ENCODE data around the gene BCAT1.
A peak's percentile ranks its signal among the peaks of the same experiment; 100 is the strongest.

Gene BCAT1, protein sequence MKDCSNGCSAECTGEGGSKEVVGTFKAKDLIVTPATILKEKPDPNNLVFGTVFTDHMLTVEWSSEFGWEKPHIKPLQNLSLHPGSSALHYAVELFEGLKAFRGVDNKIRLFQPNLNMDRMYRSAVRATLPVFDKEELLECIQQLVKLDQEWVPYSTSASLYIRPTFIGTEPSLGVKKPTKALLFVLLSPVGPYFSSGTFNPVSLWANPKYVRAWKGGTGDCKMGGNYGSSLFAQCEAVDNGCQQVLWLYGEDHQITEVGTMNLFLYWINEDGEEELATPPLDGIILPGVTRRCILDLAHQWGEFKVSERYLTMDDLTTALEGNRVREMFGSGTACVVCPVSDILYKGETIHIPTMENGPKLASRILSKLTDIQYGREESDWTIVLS

DNA sequence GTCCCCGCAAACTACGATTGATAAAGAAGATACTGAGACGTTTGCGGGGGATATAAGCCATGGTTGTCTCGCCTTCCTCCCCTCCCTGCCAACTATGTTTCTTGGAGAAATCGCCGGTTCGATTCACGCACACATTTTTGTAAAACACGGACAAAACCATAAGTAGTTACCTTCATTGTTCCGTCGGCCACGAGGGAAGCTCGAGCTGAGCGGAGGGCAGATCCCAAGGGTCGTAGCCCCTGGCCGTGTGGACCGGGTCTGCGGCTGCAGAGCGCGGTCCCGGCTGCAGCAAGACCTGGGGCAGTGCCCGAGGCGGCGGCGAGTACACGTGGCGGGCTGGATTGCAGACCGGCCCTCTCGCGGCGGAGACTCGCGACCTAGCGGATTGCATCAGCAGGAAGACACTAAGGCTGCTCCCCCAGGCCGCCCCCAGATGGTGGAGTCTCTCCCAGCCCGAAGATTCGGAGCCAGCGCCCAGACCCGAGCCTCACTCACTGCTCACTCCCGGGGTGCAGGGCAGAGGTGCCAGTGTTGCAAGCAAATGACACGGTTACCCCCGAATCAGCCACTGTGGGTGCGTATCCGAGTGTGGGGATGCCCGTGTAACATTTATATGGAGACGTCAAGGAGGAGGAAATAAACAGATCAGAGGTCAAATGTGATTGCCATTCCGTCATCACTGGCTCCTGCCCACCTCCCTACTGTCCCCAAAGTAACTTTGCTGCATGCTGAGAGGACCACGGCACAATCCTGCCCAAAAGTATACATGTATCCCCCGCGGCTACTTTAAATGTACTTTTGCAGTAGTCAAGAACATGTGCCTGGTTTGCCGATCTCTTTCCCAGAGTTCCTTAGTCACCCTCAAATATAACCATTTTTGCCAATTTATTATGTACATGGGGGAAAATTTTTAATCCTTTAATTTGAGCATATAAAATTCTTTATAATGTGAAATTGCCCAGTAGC lies at the start of gene BCAT1:
TSS of gene BCAT1 (minus strand) at position 345 of the 966 bp plus-strand sequence. CDS start at position 176, 169 bp downstream.
- DNase-seq (ENCODE audit: low spot score), result no peak

DNA sequence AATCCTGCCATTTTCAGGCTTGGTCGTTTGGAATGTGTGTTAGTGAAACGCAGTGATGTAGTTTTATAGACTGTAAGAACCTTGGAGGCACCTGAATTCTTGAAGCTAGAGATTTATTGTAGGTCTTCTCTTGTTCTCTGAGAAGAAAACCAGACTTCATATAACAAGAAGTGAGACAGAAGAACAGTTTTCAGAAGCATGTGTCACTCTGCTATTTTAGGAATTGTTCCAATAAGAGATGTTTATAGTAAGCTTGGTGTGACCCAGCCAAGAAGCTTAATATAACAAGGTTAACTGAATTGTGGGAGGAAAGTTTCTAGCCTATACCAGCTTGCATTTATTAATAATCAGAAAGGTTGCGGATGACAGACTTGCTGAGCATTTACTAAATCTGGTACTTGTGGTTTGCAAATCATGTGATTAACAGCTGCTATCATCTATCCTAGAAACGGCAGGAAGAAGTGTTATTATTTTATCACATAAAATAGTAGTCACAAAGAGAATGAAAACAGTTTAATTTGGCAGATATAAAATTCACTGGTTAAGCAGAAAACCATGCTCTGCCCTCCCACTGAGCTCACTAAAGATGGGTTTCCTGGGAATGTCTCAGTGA lies 49.2 kb upstream of the BCAT1 start:
- no peak for DNase-seq (ENCODE audit: low spot score)

DNA sequence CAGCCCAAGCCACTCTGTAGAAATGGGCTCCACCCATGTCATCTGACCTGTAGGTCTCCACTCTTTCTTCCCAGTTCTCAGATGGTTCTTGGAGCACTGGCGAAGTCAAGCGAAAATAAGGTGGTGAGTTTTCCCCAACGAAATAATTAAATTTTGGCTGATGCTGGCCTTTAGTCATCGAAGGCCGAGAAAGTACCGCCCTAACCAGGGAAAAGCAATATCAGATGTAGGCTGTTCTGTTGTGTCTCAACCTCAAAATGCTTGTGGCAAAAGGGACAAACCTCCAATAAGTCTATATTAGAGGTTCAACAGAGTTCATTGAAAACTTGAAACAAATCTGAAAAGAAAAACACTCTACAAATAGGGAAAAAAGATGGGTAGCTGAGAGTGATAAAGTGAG lies 48.6 kb upstream of the BCAT1 start:
- DNase-seq (ENCODE audit: low spot score), result no peak

DNA sequence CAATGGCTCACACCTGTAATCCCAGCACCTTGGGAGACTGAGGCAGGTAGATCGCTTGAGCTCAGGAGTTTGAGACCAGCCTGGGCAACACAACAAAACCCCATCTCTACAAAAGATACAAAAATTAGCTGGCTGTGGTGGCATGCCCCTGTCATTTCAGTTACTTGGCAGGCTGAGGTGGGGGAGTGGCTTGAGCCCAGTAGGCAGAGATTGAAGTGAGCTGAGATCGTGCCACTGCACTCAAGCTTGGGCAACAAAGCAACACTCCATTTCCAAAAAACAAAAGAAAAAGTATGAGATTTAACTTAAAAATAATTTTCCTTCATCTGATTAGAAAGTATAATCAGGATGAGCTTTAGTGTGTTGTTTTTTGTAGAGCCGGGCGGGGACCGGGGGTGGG lies 47.9 kb upstream of the BCAT1 start:
- no peak for DNase-seq (ENCODE audit: low spot score)

DNA sequence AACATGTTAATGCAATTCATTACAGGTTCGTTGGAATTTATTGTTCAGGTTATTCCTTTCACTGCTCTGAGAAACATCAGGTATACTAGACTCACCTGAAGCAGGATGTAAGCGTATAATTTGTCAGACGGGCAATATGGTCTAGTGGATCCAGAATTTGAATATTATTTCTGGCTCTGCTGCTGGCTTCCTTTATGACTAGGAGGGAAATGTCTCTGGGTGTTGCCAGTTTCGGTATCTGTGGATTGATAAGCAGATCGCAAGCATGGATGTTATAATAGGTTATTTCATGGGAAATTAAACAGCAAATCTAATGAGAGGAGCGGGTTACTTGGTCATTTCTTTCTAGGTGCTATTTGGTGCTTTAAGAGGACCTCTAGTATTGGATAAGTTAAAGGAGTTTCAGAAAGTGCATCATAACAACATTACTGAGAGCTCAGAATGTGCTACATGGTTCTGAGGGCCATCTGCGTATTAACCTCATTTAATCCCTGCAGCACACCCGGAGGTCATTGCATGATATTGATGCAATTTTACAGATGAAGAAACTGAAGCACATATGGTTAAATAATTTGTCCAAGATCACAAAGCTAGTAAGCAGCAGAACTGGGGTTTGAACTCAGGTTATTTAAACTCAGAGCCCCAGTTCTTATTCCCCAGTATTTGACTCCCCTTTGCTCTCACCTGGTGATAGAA lies 47.3 kb upstream of the BCAT1 start:
- no peak for DNase-seq (ENCODE audit: low spot score)

DNA sequence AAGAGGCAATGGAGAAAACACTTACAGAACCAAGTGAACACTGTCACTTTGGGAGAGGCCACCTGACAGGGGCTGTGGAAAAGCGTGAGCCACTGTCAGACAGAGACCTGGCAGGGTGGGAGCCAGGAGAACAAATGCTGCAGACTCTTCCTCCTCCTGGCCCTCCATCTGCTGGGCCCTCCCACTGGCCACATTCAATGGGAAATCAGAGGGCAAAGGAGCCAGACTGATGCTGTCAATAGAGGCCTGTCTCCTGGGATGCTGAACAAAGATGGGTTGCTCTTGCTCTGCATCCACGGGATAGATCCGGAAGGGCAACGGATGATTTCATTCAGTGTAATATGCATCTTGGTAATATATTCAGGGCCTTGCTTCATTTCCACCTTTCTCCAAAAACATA lies 44.9 kb upstream of the BCAT1 start:
- DNase-seq (ENCODE audit: low spot score), result no peak

DNA sequence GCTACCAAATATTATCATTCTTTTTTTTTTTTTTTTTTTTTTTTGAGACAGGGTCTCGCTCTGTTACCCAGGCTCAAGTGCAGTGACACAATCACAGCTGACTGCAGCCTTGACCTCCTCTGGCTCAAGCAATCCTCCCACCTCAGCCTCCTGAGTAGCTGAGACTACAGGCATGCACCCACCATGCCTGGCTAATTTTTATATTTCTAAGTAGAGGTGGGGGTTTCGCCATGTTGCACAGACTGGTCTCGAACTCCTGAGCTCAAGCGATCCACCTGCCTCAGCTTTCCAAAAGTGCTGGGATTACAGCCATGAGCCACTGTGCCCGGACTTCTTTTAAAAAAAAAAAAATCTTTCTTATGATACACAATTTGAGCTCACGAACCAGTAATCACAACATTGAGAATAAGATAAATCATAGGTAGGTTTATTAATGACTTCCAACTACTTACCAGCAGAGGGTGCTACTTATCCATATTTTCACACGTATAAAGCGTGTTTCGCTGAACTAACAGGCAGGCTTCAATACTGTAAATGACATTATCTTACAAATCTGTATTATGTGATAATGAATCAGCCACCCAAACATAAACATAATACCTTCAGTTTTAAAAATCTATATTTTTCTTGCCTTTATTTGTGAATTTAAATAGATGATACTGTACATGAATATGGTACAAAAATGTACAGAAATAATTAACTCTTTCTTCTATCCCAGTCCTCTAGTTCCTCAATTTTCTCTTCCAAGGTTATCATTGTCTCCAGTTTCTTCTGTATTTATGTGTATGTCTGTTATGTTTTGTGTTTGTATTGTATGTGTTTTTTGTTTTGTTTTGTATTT lies 42.5 kb upstream of the BCAT1 start:
- DNase-seq (ENCODE audit: low spot score), result peak; percentile 88

DNA sequence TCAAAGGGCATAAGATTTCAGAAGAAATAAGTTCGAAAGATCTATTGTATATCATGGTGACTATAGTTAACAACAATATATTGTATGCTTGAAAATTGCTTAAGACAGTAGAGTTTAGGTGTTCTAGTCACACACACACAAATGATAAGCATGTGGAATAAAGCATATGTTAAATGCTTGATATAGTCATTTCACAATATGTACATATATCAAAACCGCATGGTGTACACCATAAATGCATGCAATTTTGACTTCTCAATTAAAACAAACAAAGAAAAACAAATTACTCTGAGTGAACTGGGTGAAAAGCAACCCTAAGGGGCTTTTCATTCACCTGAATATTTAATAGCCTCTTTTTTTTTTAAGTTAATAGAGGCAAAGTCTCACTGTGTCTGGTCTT lies 40.3 kb upstream of the BCAT1 start:
- DNase-seq (ENCODE audit: low spot score), result no peak

DNA sequence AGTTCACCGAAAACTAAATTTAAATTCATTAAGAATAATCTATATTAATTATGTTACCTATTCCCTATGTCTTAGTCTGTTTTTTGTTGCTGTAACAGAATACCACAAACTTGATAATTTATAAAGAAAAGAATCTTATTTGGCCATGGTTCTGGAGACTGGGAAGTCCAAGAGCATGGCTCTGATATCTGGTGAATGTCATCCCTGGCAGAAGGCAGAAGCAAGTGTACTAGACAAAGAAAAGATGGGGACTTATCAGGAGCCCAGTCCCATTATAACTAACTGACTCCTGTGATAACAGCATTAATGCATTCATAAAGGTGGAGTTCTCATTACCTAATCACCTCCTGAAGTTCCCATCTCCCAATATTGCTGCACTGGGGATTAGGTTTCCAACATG lies 33.3 kb upstream of the BCAT1 start:
- no peak for DNase-seq (ENCODE audit: low spot score)

DNA sequence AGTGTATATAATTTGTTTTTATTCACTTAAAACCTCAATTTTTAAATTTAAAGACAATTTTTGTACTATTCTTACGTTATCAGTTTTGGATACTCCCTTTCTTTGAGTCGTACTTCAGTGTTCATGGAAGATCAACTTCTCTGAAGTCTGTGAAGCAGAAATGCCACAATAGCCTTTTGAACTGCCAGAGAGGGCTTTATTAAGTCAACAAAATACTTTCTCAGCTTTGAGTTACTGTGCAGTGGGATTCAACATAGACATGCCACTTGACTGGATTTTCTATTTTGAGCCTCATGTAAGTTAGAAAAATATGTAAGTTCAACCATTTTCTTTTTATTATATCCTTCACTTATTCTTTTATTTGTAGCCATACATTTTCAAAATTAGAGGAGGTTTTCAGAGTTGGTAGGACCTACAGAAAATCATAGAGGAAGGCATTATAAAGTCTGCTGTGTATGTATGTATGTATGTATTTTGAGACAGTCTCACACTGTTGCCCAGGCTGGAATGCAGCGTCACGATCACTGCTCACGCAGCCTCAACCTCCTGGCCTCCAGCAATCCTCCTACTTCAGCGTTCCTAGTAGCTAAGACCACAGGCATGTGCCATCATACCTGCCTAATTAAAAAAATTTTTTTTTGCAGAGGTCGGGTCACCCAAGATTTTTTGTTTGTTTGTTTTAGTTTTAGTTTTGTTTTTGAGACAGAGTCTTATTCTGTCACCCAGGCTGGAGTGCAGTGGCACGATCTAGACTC lies 31.3 kb upstream of the BCAT1 start:
- DNase-seq (ENCODE audit: low spot score), result no peak

DNA sequence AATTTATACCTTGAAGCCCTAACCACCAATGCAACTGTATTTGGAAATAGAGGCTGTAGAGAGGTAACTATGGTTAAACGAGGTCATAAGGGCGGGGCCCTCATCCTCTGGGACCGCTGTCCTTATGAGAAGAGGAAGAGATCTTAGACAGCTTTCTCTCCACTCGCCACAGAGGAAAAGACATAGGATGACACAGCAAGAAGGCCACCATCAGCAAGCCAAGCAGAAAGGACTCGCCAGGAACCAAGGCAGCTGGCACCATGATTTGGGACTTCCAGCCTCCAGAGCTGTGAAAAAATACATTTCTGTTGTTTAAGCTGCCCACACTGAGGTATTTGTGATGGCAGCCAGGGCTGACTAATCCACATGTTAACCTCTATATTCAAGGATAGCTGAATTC lies 30.4 kb upstream of the BCAT1 start:
- no peak for DNase-seq (ENCODE audit: low spot score)

DNA sequence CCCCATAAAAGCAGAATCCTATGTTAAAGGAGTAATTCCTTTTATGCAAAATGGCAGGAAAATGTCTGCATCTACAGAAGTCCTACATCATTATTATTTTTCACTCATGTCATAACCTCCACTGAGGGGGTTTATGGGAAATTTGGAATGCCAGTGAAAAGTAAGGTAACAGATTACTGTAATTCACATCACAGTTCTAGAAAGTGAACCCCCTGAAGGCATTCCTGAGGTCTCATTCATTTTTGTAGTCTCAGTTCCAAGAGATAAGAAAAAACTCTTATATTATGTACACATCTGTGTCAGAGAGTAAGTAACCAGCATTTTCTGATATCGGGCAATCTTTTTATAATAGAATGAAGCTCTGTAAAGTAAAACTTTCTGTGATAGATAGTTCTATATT lies 28.8 kb upstream of the BCAT1 start:
- DNase-seq (ENCODE audit: low spot score), result no peak

DNA sequence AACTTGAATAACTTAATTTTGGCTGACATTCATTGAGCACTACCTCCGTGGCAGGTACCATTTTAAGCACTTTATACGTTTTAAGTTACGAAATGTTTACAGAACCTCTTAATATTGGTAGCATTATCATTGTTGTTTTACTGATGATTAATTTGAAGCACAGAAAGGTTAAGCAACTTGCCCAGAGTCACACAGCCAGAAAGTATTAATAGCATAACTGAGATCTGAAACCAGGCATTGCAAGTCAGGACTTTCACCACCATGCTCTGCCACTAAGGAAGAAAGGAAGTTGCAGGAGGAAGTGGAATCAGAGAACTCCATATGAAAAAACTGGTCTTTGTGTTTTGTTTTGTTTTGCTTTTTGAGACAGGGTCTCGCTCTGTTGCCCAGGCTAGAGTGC lies 28.2 kb upstream of the BCAT1 start:
- DNase-seq (ENCODE audit: low spot score), result no peak

DNA sequence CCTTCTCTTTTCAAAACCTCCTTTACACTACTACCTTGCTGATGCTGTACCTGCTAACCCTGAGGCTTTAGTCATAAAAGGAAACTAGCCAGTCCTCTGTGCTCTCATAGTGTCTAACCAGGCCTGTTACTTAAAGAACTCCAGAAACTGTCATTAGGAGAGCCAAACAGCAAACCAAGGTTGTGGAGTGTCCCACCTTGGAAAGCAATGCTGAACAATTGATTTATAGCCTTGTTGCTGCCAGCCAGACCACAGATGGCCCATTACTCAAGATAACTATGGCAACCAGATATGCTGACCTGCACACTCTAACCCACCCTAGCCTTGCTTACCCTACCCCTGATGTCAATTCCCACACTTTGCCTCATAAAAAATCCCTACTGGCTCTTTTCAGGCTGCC lies 26.5 kb upstream of the BCAT1 start:
- DNase-seq (ENCODE audit: low spot score), result no peak

DNA sequence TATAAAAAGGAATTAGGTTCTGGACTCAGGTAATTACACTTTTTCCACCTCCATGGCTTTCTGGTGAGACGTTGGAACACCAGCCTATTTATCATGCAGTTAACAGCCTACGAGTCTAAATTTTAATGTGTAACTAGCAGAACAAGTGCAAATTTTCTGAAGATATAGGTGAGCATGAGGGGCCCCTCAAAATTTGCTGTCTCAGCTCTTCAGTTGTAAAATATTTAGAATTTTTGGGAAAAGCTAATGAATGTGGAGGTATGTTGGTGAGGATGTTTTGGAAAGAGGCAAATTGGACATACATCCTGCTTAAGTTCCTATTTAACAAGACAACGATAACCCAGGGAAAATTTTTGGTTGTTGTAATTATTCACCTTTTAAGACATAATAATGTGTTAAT lies 25.3 kb upstream of the BCAT1 start:
- DNase-seq (ENCODE audit: low spot score), result no peak

DNA sequence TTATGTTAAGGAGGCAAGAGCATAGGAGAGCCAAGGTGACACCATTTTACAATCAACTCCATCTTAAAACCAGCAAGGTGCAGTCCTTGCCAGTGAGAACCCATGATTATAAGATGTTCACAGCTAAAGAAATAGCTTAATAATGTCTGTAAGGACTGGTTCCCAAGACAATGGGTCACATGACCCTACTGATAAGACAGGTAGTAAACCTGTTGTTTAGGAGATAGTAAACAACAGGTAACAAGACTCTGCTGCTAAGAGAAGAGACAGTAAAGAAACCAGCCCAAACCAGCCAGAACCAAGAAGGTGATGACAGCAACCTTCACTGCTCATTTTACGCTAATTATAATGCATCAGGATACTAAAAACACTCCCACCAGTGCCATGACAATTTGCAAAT lies 23.2 kb upstream of the BCAT1 start:
- DNase-seq (ENCODE audit: low spot score), result no peak

DNA sequence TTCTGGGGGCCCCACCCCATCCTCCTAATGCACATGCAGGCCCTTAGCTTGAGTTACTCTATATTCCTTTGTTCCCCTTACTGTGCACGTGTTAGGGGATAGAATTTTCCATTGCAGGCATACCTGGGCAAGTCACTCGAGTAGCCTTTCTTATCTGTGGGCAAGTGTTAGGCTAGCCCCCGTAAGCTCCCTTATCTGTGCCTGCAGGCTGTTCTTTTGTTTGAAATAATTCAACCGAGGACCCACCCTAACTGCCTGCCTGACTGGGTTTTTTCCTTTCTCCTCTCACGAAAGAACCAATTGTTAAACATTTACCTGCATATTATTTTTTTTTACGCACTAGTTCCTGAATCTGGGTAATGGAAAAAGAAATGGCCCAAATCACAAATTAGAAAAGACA lies 21.3 kb upstream of the BCAT1 start:
- no peak for DNase-seq (ENCODE audit: low spot score)

DNA sequence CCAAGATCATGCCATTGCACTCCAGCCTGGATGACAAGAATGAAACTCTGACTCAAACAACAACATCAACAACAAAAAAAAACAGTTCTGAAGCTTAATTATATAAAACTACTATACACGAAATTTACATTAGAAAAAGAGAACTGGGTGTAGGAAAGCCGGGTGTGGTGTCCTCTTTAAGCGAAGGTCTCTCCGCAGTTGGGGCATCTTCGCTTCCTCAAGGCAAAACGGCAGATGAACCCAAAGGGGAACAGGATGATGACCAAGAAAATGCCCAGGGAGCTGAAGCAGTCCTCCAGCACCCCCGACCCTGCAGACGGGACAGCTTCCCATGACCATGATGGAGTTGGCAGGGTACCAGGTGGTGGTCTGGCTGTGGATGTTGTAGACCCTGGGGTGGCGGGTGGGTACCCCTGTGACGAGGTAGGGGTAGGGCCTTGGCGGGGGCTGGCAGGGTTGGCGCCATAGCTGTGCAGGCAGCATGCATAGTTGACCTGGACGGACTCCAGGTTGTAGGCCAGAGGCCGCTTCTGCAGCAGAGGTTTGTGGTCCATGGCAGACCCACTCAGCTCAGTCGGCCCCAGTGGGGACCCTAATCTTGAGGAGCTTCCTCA lies 18.2 kb upstream of the BCAT1 start:
- no peak for DNase-seq (ENCODE audit: low spot score)

DNA sequence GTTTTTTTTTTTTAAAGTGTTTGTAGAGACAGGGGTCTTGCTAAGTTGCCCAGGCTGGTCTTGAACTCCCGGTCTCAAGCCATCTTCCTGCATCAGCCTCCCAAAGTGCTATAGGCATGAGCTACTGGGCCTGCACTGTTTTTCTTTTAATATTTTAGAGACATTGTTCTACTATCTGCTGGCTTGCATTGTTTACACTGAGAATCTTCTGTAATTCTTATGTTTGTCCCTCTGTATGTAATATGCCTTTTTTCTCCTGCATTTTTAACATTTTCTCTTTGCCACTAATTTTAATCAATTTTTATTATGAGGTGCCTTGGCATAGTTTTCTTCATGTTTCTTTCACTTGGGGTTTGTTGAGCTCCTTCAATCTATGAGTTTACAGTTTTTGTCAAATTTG lies 15.4 kb upstream of the BCAT1 start:
- DNase-seq (ENCODE audit: low spot score), result no peak

DNA sequence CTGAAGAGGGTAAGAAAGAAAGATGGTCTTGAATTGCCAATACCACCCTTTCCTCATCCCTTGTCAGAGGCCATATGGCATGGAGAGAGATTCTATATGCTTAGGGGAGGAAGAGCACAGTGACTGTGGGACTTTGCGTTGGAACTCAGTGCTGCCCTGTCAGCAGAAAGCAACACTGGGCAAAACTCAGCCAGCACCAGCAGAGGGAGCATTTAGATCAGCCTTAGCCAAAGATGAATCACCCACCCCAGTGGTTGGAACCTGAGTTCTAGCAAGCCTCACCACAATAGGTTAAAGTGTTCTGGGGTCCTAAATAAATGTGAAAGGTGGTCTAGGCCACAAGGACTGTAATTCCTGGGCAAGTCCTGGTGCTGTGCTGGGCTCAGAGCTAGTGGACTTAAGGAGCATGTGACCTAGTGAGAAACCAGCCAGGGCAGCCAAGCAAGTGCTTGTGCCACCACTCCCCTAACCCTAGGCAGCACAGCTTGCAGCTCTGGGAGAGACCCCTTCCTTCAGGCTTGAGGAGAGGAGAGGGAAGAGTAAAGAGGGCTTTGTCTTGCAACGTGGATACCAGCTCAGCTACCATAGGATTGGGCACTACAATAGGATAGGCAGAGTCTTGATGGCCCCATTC lies 11.4 kb upstream of the BCAT1 start:
- peak; percentile 54 for DNase-seq (ENCODE audit: low spot score)
